K562 (cell line): Measurements from ENCODE around the gene SERPINA5. TPM values are rescaled to one million over a fixed set of nuclear protein-coding genes. Genes with fewer than 3 reads are reported as not detected.

Experiments used
- ATAC-seq: fragments of 200-7000 bp; cut with Tn5 transposase; 3 replicates; pipeline ENCODE4 v1.9.1; 2020; ENCODE audit warnings: moderate library complexity
- BruUV-seq: library from RNA; stranded (reverse); fragments of 400-500 nt; replicated peaks from 2 replicates; lab custom pipeline; 2021; lab: Mats Ljungman, UMichigan
- CTCF ChIA-PET: fragments of 300-600 bp; formaldehyde crosslinking; extraction: SDS; loops from one replicate; lab custom pipeline; 2021; ENCODE audit warnings: low intra/inter-chr PET ratio; lab: Yijun Ruan, JAX
- POLR2A ChIA-PET: fragments of 300-600, 350-650 bp; sonication (Branson Sonifier 250); formaldehyde crosslinking; extraction: SDS; loops from one replicate; lab custom pipeline; 2021; ENCODE audit warnings: antibody characterized with exemption, inconsistent platforms; lab: Yijun Ruan, JAX
- DNase-seq, 4 experiments: peaks; one replicate each; pipeline versions ENCODE4 v3.0.0 to v3.0.0-alpha.2; 2011 to 2018; ENCODE audit warnings: low spot score in 3 of 4, mixed read lengths in 3 of 4; ENCODE audit errors: extremely low read depth in 1 of 4
- FAIRE-seq: peaks from 2 replicates; lab custom pipeline; 2011; peaks lifted over from hg19 to GRCh38; lab: Jason Lieb, UNC
- H2AFZ ChIP-seq: 2 replicates; pipeline ENCODE4 v1.6.0; 2011; ENCODE audit warnings: low read depth, low read length, control low read depth, inconsistent platforms
- H3K27ac ChIP-seq: fragments of 200-600 bp; 3 replicates; pipeline ENCODE4 v1.8.0; 2011; ENCODE audit warnings: low read depth, mild to moderate bottlenecking, control low read depth, inconsistent platforms, low read length, moderate library complexity, mixed read lengths; ENCODE audit errors: extremely low read depth
- H3K27me3 ChIP-seq, 2 experiments: fragments of 300-600 bp in 1 of 2; 2 replicates in 1 of 2; 3 replicates in 1 of 2; pipeline versions ENCODE4 v1.6.0 to v1.8.0; 2011; ENCODE audit warnings: inconsistent platforms in 2 of 2, low read length in 2 of 2, mild to moderate bottlenecking in 1 of 2, mixed read lengths in 1 of 2, moderate library complexity in 1 of 2; ENCODE audit not compliant: control insufficient read depth in 2 of 2, insufficient read depth in 2 of 2
- H3K36me3 ChIP-seq: fragments of 300-600 bp; 3 replicates; pipeline ENCODE4 v1.8.0; 2011; ENCODE audit warnings: mild to moderate bottlenecking, low read length, inconsistent platforms; ENCODE audit not compliant: control insufficient read depth, insufficient read depth
- H3K4me1 ChIP-seq, 2 experiments: fragments of 200-600 bp in 1 of 2; replicated peaks in 1 of 2; 2 replicates in 1 of 2; 3 replicates in 1 of 2; pipeline versions ENCODE4 v1.5.1 to v1.8.0; 2011; ENCODE audit warnings: inconsistent platforms in 2 of 2, low read length in 2 of 2, mild to moderate bottlenecking in 1 of 2, mixed read lengths in 1 of 2, moderate library complexity in 1 of 2; ENCODE audit not compliant: control insufficient read depth in 2 of 2, insufficient read depth in 2 of 2
- H3K4me2 ChIP-seq: 2 replicates; pipeline ENCODE4 v1.6.1; 2011; ENCODE audit warnings: low read length, control low read depth, inconsistent platforms, mixed read lengths; ENCODE audit not compliant: insufficient read depth
- H3K4me3 ChIP-seq: fragments of 200-600 bp; sonication (generic), shearing (Covaris generic); 2 replicates; pipeline ENCODE4 v1.5.1; 2016; ENCODE audit warnings: control low read depth, inconsistent platforms
- H3K79me2 ChIP-seq: fragments of 200-600 bp; 3 replicates; pipeline ENCODE4 v1.8.0; 2011; ENCODE audit warnings: low read length, inconsistent platforms; ENCODE audit not compliant: control insufficient read depth, insufficient read depth
- H3K9ac ChIP-seq, 2 experiments: 2 replicates each; pipeline versions ENCODE4 v1.6.0 to v1.6.1; 2011; ENCODE audit warnings: low read depth in 2 of 2, low read length in 2 of 2, control low read depth in 1 of 2, inconsistent platforms in 1 of 2, mild to moderate bottlenecking in 1 of 2, mixed read lengths in 1 of 2; ENCODE audit not compliant: insufficient read depth in 1 of 2
- H3K9me1 ChIP-seq: one replicate; pipeline ENCODE4 v1.6.0; 2011; ENCODE audit warnings: inconsistent platforms, mild to moderate bottlenecking, low read length, moderate library complexity; ENCODE audit not compliant: control insufficient read depth, insufficient read depth
- H3K9me3 ChIP-seq: replicated peaks from 2 replicates; pipeline ENCODE4 v1.5.1; 2011; ENCODE audit warnings: low read depth, low read length, inconsistent platforms; ENCODE audit not compliant: control insufficient read depth, insufficient read depth
- H4K20me1 ChIP-seq: replicated peaks from 2 replicates; pipeline ENCODE4 v1.6.1; 2011; ENCODE audit warnings: low read length, inconsistent platforms, mixed read lengths; ENCODE audit not compliant: control insufficient read depth, insufficient read depth
- CREB3 ChIP-seq: fragments of 450-650 bp; conservative IDR thresholded peaks from 2 replicates; pipeline ENCODE4 v1.6.1; 2016; ENCODE audit warnings: missing genetic modification characterization, low read depth, mild to moderate bottlenecking, missing compliant biosample characterization, moderate library complexity
- ETV1 ChIP-seq: fragments of 450-650 bp; conservative IDR thresholded peaks from 2 replicates; pipeline ENCODE4 v1.6.1; 2016; ENCODE audit warnings: missing genetic modification characterization, control low read depth, low read depth, missing compliant biosample characterization
- FOXA3 ChIP-seq, 2 experiments: fragments of 450-650 bp in 1 of 2; sonication (generic) in 1 of 2; formaldehyde crosslinking; IDR thresholded peaks in 1 of 2; conservative IDR thresholded peaks in 1 of 2; 2 replicates each; pipeline versions ENCODE4 v1.4.0 to v1.8.0; 2020 to 2022; ENCODE audit warnings: mild to moderate bottlenecking in 2 of 2, missing genetic modification reagents in 1 of 2
- FOXM1 ChIP-seq, 2 experiments: fragments of 450-650 bp in 1 of 2; sonication (generic) in 1 of 2; formaldehyde crosslinking in 1 of 2; IDR thresholded peaks; 2 replicates each; pipeline versions ENCODE4 v1.6.1 to v1.9.0; 2017 to 2022; ENCODE audit warnings: low read depth in 2 of 2, mild to moderate bottlenecking in 2 of 2, missing genetic modification reagents in 1 of 2, moderate library complexity in 1 of 2
- HEY1 ChIP-seq: fragments of 250-450 bp; sonication (Bioruptor Pico); IDR thresholded peaks from 2 replicates; pipeline ENCODE4 v1.5.0; 2020; ENCODE audit warnings: mild to moderate bottlenecking, moderate library complexity, borderline replicate concordance
- MTA2 ChIP-seq: fragments of 450-650 bp; IDR thresholded peaks from 2 replicates; pipeline ENCODE4 v1.6.1; 2016; ENCODE audit warnings: low read depth
- ZBTB8A ChIP-seq: fragments of 450-650 bp; IDR thresholded peaks from 2 replicates; pipeline ENCODE4 v1.6.1; 2018; ENCODE audit warnings: mild to moderate bottlenecking, moderate library complexity; ENCODE audit not compliant: partially characterized antibody
- ZNF23 ChIP-seq: fragments of 250-450 bp; sonication (Bioruptor Pico); IDR thresholded peaks from 2 replicates; pipeline ENCODE4 v1.4.0; 2020; ENCODE audit warnings: mild to moderate bottlenecking
- ZNF444 ChIP-seq: fragments of 250-450 bp; sonication (Bioruptor Pico); IDR thresholded peaks from 2 replicates; pipeline ENCODE4 v1.4.0; 2020; ENCODE audit warnings: mild to moderate bottlenecking, moderate library complexity
- ZNF639 ChIP-seq, 2 experiments: fragments of 200-800 bp in 1 of 2; sonication (Bioruptor generic) in 1 of 2; sonication (generic) in 1 of 2; formaldehyde crosslinking in 1 of 2; IDR thresholded peaks in 1 of 2; conservative IDR thresholded peaks in 1 of 2; 2 replicates each; pipeline versions ENCODE4 v1.5.0 to v1.6.1; 2016 to 2020; ENCODE audit warnings: missing compliant biosample characterization in 1 of 2, missing genetic modification characterization in 1 of 2, missing genetic modification reagents in 1 of 2
- WGBS: fragments of 100-300 bp; shearing (Covaris generic); methylation state at CpG from one replicate; pipeline ENCODE4 v1.1.6; 2016; ENCODE audit warnings: low coverage, mixed read lengths; ENCODE audit not compliant: insufficient coverage; ENCODE audit errors: missing lambda C conversion rate; 5-methylcytosine and 5-hydroxymethylcytosine counted together
- in situ Hi-C: fragments of 300-500 bp; cut with MboI; formaldehyde crosslinking; loops from 4 replicates; pipeline ENCODE4 v1.15.0; 2018; ENCODE audit warnings: inconsistent platforms, mixed read lengths
- intact Hi-C: fragments of 100-400 bp; cut with micrococcal nuclease; formaldehyde crosslinking; loops from 2 replicates; pipeline ENCODE4 v1.14.2; 2022
- polyA plus RNA-seq, 8 experiments: library from polyadenylated mRNA; depleted of rRNA in 4 of 8; stranded (reverse) in 5 of 8; unstranded in 3 of 8; fragments of >200 nt; fragmentation: Nextera tagmentation in 2 of 8; fragmentation: Illumina TruSeq in 1 of 8; extraction: Ambion mirVana in 2 of 8; extraction: Trizol in 1 of 8; gene quantifications; 2 replicates each; pipeline versions ENCODE4 v1.2.1 to v1.2.3, GENCODE V29; 2011 to 2014; ENCODE audit warnings: inconsistent platforms in 1 of 8, missing spikeins in 1 of 8
- total RNA-seq, 7 experiments: library from RNA; depleted of rRNA in 6 of 7; stranded (reverse); fragments of >200 nt in 6 of 7; fragmentation: Illumina TruSeq in 2 of 7; extraction: Trizol in 2 of 7; gene quantifications; 2 replicates each; pipeline versions ENCODE4 v1.2.1 to v1.2.3, GENCODE V29; 2011 to 2021; ENCODE audit warnings: low replicate concordance in 1 of 7
- TF ChIP-seq, protein P1 (sequence below): fragments of 250-450 bp; sonication (Bioruptor Pico); IDR thresholded peaks from 2 replicates; pipeline ENCODE4 v1.8.0; 2022; ENCODE audit warnings: inconsistent platforms

The SERPINA5 gene
- total and polyA plus RNA-seq, 9 of the 15 experiments (the other 6 are each of a cell fraction or from before 2014, with no cell fraction given) = 0.38 TPM; not detected in 8

DNA sequence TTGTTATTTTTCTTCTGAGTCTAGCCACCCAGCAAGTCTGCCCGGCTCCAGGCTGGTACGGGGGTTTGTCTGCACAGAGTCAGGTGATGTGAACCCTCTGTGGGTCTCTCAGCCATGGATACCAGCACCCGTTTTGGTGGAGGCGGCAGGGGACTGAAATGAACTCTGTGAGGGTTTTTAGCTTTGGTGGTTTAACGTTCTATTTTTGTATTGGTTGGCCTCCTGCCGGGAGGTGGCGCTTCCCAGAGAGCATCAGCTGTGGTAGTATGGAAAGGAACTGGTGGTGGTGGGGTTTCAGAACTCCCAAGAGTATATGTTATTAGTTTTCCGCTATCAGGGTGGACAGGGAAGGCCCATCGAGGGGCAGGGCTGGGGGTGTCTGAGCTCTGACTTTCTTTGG is 25.2 kb upstream of the SERPINA5 start:
- POLR2A ChIA-PET = no interaction called here
- WGBS = 3% methylated on average over 5 of the region's 9 CpGs
- Histone ChIP-seq H3K27me3 (no peaks in the 10 kb centered on the region), H3K79me2 (no peaks in the 10 kb centered on the region), H3K9ac (no peak overlapping the region), H2AFZ (no peak overlapping the region), H4K20me1 (no peaks in the 10 kb centered on the region), H3K36me3 (no peaks in the 10 kb centered on the region), H3K9me3 (no peaks in the 10 kb centered on the region), H3K4me3 (no peak overlapping the region), H3K9me1 (no peaks in the 10 kb centered on the region), H3K27ac (no peak overlapping the region), H3K4me1 (no peaks in the 10 kb centered on the region), H3K4me2 (no peak overlapping the region)
- no TSS peak for BruUV-seq
- no peak for ATAC-seq
- intact Hi-C loops = no loop called here
- in situ Hi-C loops = no loop called here
- TF ChIP-seq ZNF444 (CRISPR knock-in tag) (no peak), FOXM1 (IDR thresholded peaks at IDR 0.05; ENCODE audit: low read depth) (no peak), FOXM1 (CRISPR knock-in tag; IDR thresholded peaks at IDR 0.05; ENCODE audit: low read depth) (no peak), FOXA3 (CRISPR knock-in tag; conservative IDR thresholded peaks at IDR 0.05 in 1 of 2, IDR thresholded peaks at IDR 0.05 in 1 of 2) (no peak), MTA2 (no peak), ETV1 (tag) (no peak), CREB3 (no peak), ZNF23 (CRISPR knock-in tag) (no peak), ZNF639 (CRISPR knock-in tag; conservative IDR thresholded peaks at IDR 0.05 in 1 of 2, IDR thresholded peaks at IDR 0.05 in 1 of 2) (no peak), HEY1 (CRISPR knock-in tag) (no peak), ZBTB8A (no peak)
- TF ChIP-seq, protein P1, sequence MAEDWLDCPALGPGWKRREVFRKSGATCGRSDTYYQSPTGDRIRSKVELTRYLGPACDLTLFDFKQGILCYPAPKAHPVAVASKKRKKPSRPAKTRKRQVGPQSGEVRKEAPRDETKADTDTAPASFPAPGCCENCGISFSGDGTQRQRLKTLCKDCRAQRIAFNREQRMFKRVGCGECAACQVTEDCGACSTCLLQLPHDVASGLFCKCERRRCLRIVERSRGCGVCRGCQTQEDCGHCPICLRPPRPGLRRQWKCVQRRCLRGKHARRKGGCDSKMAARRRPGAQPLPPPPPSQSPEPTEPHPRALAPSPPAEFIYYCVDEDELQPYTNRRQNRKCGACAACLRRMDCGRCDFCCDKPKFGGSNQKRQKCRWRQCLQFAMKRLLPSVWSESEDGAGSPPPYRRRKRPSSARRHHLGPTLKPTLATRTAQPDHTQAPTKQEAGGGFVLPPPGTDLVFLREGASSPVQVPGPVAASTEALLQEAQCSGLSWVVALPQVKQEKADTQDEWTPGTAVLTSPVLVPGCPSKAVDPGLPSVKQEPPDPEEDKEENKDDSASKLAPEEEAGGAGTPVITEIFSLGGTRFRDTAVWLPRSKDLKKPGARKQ (CRISPR knock-in tag) = no peak
- FAIRE-seq = no peak
- no peak for DNase-seq
- CTCF ChIA-PET = no interaction called here
